Measurements from ENCODE around the gene COX7B. TPM values are rescaled to one million over a fixed set of nuclear protein-coding genes. Genes with fewer than 3 reads are reported as not detected.
"Not testable (repeated sequence)": the region's sequence is repeated elsewhere in the genome, so short reads cannot be mapped to it uniquely, and the experiment has no call there.

COX7B gene
- polyA plus RNA-seq (ENCODE audit: insufficient read length in 4 of 4) = 100 to 1,000 TPM; 264 to 428 (median 292) TPM

GRCh38 chrX:77899081-77899828, at the start of gene COX7B:
COX7B (plus strand) TSS chrX:77899468; CDS start chrX:77899554, 86 bp downstream.
- peak; percentile 79 to 94 (median 86) for DNase-seq (ENCODE audit: low read depth in 4 of 4, low spot score in 2 of 4)

GRCh38 chrX:77875372-77875771, 23.9 kb upstream of the COX7B start:
- no peak for DNase-seq (ENCODE audit: low read depth in 4 of 4, low spot score in 2 of 4)

GRCh38 chrX:77881418-77881817, 17.9 kb upstream of the COX7B start:
- not testable (repeated sequence) for DNase-seq (ENCODE audit: low read depth in 4 of 4, low spot score in 2 of 4)

GRCh38 chrX:77892887-77893286, 6.4 kb upstream of the COX7B start:
- no peak for DNase-seq (ENCODE audit: low read depth in 4 of 4, low spot score in 2 of 4)

- no peak for DNase-seq (ENCODE audit: low read depth in 4 of 4, low spot score in 2 of 4)
Observed at GRCh38 chrX:77893713-77894112, 5.6 kb upstream of the COX7B start.

- peak; percentile 79 to 89 (median 86) for DNase-seq (ENCODE audit: low read depth in 4 of 4, low spot score in 2 of 4)
Observed at GRCh38 chrX:77894921-77895886, 4.1 kb upstream of the COX7B start, which contains the start of gene MAGT1. MAGT1 (minus strand) TSS chrX:77895435; CDS start chrX:77895410, 25 bp downstream.

- no peak for DNase-seq (ENCODE audit: low read depth in 4 of 4, low spot score in 2 of 4)
Observed at GRCh38 chrX:77900688-77901087, 1.4 kb downstream of the COX7B start.

GRCh38 chrX:77901506-77901905, 2.2 kb downstream of the COX7B start:
- DNase-seq (ENCODE audit: low read depth in 4 of 4, low spot score in 2 of 4) = no peak

- peak in 3 of 4 donors; percentile 60 to 71 (median 69) for DNase-seq (ENCODE audit: low read depth in 4 of 4, low spot score in 2 of 4)
Observed at GRCh38 chrX:77910108-77910840, 11.0 kb downstream of the COX7B start, which contains the start of gene ATP7A. ATP7A (plus strand) TSS chrX:77910693; CDS start chrX:77971642, 60,949 bp downstream.

GRCh38 chrX:77917294-77917933, 18.1 kb downstream of the COX7B start:
- no peak for DNase-seq (ENCODE audit: low read depth in 4 of 4, low spot score in 2 of 4)

GRCh38 chrX:77918568-77918967, 19.3 kb downstream of the COX7B start:
- no peak for DNase-seq (ENCODE audit: low read depth in 4 of 4, low spot score in 2 of 4)

GRCh38 chrX:77919370-77919769, 20.1 kb downstream of the COX7B start:
- not testable (repeated sequence) for DNase-seq (ENCODE audit: low read depth in 4 of 4, low spot score in 2 of 4)

GRCh38 chrX:77922787-77923186, 23.5 kb downstream of the COX7B start:
- DNase-seq (ENCODE audit: low read depth in 4 of 4, low spot score in 2 of 4) = no peak

GRCh38 chrX:77924320-77924859, 25.1 kb downstream of the COX7B start:
- DNase-seq (ENCODE audit: low read depth in 4 of 4, low spot score in 2 of 4) = no peak

- no peak for DNase-seq (ENCODE audit: low read depth in 4 of 4, low spot score in 2 of 4)
Observed at GRCh38 chrX:77925764-77926163, 26.5 kb downstream of the COX7B start.

- no peak for DNase-seq (ENCODE audit: low read depth in 4 of 4, low spot score in 2 of 4)
Observed at GRCh38 chrX:77930581-77930980, 31.3 kb downstream of the COX7B start.

GRCh38 chrX:77935886-77936285, 36.6 kb downstream of the COX7B start:
- no peak for DNase-seq (ENCODE audit: low read depth in 4 of 4, low spot score in 2 of 4)

- no peak for DNase-seq (ENCODE audit: low read depth in 4 of 4, low spot score in 2 of 4)
Observed at GRCh38 chrX:77936299-77936698, 37.0 kb downstream of the COX7B start.

- DNase-seq (ENCODE audit: low read depth in 4 of 4, low spot score in 2 of 4) = no peak
Observed at GRCh38 chrX:77937291-77937690, 38.0 kb downstream of the COX7B start.

All from left renal cortex interstitium (tissue), 4 donors.